GM18873 (cell line): ENCODE results near the gene GRIN3B.
"Not testable (repeated sequence)": the region's sequence is repeated elsewhere in the genome, so short reads cannot be mapped to it uniquely, and the experiment has no call there.

ENCODE experiments used
- ATAC-seq: cut with Tn5 transposase; IDR thresholded peaks from one replicate; pipeline ENCODE4 v1.9.1; 2021; ENCODE audit warnings: mild to moderate bottlenecking, moderate library complexity, moderate number of reproducible peaks; ENCODE audit not compliant: unreplicated experiment, low FRiP score

Gene GRIN3B

GRCh38 chr19:1017115-1017905 lies 17.1 kb downstream of the GRIN3B start:
- no peak for ATAC-seq

DNA sequence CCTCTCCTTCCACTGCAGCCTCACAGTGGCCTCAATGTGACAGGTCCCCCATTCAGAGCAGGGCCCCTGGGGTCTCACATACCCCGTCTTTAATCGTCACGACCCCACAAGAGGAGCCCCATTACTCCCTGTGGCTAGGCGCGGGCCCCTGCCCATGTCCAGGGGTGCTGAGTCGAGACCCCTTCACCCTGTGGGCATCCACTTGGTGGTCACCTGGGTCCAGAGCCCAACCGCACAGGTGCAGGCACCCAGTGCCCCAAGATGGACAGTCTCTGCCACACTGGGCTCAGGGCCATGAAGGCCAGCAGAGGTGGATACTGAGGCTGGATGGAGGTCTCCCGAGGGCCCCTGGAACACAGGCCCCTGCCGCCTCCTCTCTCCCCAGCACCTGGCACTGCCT lies 17.7 kb downstream of the GRIN3B start:
- ATAC-seq, result no peak

- no peak for ATAC-seq
These were observed 18.2 kb downstream of the GRIN3B start for GRCh38 chr19:1018393-1018792.

- ATAC-seq, result no peak
These were observed 18.9 kb downstream of the GRIN3B start for GRCh38 chr19:1018932-1019615.

GRCh38 chr19:1019616-1019961 lies 19.4 kb downstream of the GRIN3B start:
- ATAC-seq, result no peak

DNA sequence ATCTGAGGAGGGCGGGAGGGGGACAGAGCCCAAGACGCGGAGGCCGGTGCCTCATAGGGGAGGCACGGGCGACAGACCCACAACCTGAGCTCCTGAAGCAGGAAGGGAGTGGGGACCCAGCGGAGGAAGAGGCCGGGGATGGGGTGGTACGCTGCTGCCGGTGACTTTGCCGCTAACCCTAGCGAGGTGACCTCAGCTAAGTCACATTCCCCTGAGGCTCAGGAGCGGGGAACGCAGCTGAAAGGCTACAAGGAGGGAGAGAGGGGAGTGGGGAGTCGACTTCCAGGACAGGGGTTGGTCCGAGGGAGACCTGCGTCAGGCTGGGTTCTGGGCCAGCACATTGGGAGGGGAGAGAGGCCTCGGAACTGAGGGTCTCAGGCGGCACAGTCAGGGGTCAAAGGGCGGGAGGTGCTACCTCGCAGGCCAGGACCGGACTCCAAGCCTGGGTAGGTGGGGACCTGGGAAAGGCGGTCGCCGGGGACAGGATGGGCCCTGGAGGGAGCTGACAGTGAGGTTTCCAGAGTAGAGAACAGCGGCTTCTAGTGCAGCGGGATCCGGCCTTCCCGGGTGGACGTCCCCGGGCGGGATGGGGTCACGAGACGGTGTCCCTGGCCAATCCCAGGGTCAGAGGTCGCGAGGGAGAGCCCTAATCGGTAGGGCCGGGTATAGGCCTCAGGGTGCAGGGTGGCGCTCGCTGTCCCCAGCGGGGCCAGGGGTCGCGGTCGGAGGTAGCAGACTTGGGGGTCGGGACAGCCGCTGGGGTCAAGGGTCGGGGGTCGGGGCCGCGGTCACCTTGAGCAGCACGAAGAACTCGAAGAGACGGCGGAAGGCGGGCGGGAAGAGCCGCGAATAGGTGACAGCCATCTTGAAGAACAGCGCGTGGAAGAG lies 20.0 kb downstream of the GRIN3B start:
- no peak for ATAC-seq

GRCh38 chr19:1020868-1021425 lies 20.7 kb downstream of the GRIN3B start, which contains the start of gene TMEM259:
TSS of gene TMEM259 (minus strand) at chr19:1021123. CDS start at chr19:1020996, 127 bp downstream.
- ATAC-seq, result peak; percentile 66

DNA sequence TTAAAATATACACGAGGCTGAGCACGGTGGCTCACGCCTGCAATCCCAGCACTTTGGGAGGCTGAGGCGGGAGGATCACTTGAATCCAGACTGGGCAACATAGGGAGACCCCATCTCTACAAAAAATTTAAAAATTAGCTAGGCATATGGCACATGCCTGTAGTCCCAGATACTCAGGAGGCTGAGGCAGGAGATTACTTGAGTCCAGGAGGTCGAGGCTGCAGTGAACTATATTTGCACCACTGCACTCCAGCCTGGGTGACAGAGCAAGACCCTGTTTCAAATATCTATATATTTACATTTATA lies 23.6 kb downstream of the GRIN3B start:
- not testable (repeated sequence) for ATAC-seq

DNA sequence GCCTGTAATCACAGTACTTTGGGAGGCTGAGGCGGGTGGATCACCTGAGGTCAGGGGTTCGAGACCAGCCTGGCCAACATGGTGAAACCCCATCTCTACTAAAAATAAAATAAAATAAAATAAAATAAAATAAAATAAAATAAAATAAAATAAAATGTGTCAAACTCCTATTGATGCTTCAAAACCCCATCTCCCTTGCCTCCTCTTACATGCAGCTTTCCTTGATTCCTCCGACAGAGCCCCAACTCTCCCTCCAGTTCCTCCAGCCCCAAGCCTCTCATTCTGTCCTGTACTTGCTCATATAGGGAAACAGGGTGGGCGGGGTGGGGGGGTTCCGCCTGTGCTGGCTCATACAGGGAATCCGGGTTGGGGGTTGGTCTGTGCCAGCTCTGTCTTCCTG lies 24.9 kb downstream of the GRIN3B start:
- ATAC-seq, result not testable (repeated sequence)

GRCh38 chr19:1025960-1026782 lies 26.0 kb downstream of the GRIN3B start, which contains the start of gene CNN2:
TSS of gene CNN2 (plus strand) at chr19:1026608. CDS start at chr19:1026662, 54 bp downstream.
- no peak for ATAC-seq

DNA sequence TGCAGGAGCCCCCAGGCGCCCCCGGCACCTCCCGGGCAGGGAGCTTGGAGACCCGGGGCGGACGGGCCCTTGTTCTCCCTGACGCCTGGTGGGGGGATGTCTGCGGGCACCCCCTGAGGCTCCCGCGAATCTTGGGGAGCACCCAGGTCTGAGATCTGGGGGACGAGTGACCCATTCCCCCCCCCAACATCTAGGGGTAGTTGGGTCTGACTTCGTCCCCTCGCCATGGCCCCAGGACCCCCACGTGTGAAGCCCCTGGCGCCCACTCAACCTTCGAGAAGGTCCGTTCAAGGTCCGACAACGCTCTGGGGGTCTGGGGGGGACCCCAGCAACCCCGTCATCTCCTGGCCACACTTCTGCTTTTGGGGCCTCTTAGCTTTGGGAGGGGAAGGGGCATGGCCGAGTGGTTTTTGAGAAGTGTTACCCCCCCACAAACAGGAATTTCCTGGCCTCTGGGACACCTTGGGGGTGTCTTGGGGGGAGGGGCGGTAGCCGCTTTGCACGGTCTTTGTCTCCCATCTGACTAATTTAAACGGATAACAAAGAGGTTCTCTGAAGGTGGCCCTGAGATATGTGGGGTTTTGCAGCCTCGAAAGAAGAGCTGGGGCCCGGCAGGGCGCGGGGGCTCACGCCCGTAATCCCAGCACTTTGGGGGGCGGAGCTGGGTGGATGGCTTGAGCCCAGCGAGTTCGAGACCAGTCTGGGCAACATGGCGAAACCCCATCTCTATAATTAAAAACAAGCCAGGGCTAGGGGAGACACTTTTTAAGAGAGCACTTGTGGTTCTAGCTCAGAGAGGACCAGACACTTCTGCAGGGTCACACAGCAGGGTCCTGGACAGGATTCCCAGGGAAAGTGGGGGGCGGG lies 26.8 kb downstream of the GRIN3B start:
- ATAC-seq, result no peak

DNA sequence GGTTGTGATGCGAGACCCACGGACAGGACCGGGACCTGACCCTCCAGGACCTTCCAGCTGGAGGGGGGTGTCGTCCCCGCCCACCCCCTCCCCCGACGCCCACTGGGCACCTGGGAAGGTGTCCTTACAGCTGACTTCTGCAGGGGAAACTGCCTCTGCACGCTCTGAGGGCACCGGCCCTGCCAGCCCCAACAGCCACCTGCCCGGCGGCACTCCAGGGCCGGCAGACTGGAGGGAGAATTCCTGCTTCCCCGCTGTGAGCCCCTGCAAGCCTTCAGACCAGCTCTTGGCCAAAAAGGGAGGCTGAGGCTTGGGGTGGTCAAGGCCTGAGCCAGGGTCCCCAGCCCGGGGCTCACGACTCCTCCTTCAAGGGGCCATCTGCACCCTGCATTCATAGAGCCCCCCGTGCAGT lies 27.4 kb downstream of the GRIN3B start:
- ATAC-seq, result no peak

- ATAC-seq, result no peak
These were observed 28.1 kb downstream of the GRIN3B start for GRCh38 chr19:1028062-1028926.

DNA sequence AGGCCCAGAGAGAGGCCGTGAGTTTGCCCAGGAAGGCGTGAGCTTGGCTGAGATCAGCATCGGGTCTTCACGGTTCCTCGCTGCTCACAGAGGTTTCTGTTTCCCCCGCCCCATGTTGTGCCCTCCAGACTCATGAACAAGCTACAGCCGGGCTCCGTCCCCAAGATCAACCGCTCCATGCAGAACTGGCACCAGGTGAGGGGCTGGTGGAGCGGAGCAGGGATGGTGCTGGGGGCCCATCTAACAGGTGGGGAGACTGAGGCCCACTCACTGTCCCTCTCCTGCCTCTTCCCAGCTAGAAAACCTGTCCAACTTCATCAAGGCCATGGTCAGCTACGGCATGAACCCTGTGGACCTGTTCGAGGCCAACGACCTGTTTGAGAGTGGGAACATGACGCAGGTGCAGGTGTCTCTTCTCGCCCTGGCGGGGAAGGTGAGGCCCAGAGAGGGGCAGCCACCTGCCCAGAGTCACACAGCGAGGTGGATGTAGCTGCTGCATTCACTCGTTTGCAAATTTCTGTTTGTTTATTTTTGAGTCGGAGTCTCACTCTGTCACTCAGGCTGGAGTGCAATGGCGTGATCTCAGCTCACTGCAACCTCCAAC lies 32.1 kb downstream of the GRIN3B start:
- no peak for ATAC-seq

DNA sequence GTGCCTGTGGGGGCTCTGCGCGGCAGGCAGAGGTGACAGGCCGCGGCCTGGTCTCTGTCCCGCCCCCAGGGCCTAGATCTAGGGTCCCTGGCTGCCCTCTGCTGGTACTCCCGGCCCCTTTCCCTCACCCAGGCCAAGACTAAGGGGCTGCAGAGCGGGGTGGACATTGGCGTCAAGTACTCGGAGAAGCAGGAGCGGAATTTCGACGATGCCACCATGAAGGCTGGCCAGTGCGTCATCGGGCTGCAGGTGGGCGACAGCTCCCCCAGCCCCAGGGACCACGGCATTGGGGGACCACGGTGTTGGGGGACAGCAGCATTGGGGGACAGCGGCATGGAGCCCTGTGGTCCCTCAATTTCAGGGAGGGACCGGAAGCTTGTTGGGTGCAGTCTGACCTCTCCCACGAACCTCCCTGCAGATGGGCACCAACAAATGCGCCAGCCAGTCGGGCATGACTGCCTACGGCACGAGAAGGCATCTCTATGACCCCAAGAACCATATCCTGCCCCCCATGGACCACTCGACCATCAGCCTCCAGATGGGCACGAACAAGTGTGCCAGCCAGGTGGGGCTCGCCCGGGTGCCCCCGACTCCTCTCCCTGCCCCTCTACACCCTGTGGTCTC lies 35.9 kb downstream of the GRIN3B start:
- ATAC-seq, result no peak

DNA sequence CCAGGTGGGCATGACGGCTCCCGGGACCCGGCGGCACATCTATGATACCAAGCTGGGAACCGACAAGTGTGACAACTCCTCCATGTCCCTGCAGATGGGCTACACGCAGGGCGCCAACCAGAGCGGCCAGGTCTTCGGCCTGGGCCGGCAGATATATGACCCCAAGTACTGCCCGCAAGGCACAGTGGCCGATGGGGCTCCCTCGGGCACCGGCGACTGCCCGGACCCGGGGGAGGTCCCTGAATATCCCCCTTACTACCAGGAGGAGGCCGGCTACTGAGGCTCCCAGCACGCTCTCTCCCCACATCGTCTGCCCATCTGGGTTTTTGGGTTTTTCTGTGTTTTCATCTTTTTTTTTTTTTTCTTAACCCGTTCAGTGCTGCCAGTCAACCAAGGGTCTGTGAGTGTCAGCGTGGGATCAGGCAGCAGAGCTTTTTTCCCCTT lies 37.4 kb downstream of the GRIN3B start:
- no peak for ATAC-seq

DNA sequence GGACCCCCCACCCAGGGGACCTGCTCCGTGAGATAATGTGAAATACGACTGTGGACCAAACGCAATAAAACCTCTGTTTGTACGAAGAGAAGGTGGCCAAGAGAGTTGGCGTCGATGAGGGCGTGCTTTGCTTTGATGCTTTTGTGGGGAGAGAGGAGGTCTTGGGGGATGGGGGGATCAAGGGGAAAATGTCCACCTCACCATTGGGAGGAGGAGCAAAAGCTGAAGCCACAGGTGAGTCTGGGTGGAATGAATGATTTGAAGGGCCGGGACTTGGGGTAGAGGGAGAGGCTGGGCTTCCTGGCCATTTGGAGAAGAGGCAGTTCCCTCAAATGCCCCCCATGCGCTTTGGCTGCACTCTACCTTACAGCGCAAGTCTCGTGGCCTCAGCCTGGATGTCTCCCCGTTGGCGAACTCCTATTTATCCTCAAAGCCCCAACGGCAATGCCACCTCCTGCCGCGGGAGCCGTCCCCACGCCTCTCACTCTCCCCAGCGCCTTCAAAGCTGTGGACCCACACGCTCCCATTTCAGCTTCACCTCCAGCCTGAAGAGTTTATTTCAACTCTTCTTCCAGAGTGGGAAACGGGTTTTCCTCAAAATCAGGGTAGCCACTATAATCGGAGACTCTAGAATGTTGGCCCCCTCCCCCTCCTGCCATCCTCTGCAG lies 38.9 kb downstream of the GRIN3B start:
- no peak for ATAC-seq
